Aorta (tissue), 5 donors: ENCODE results near the gene MCTP2. TPM values are rescaled to one million over a fixed set of nuclear protein-coding genes. Genes with fewer than 3 reads are reported as not detected.

Source experiments
- ATAC-seq: fragments of 200-7000 bp; cut with Tn5 transposase; one replicate; pipeline ENCODE4 v1.9.1; 2022; ENCODE audit warnings: moderate library complexity; ENCODE audit not compliant: low FRiP score
- DNase-seq, 2 donors: peaks; one replicate each; pipeline ENCODE4 v3.0.0-alpha.2; 2020
- H3K27ac ChIP-seq, 2 donors: one replicate each; pipeline ENCODE4 v1.5.1; 2013; ENCODE audit warnings: low read length in 2 of 2, mild to moderate bottlenecking in 2 of 2, moderate library complexity in 2 of 2, control low read depth in 1 of 2, inconsistent platforms in 1 of 2, low read depth in 1 of 2
- H3K27me3 ChIP-seq, 2 donors: one replicate each; pipeline ENCODE4 v1.6.1; 2013; ENCODE audit warnings: control low read depth in 1 of 2, low read length in 1 of 2, mild to moderate bottlenecking in 1 of 2, moderate library complexity in 1 of 2; ENCODE audit not compliant: insufficient read depth in 2 of 2, control insufficient read depth in 1 of 2
- H3K36me3 ChIP-seq, 2 donors: one replicate each; pipeline ENCODE4 v1.6.1; 2013; ENCODE audit warnings: control low read depth in 1 of 2, low read length in 1 of 2, mild to moderate bottlenecking in 1 of 2; ENCODE audit not compliant: insufficient read depth in 2 of 2, control insufficient read depth in 1 of 2
- H3K4me1 ChIP-seq, 2 donors: one replicate each; pipeline ENCODE4 v1.6.1; 2013; ENCODE audit warnings: low read length in 2 of 2, control low read depth in 1 of 2, mild to moderate bottlenecking in 1 of 2, moderate library complexity in 1 of 2; ENCODE audit not compliant: insufficient read depth in 2 of 2, control insufficient read depth in 1 of 2
- H3K4me3 ChIP-seq, 2 donors: one replicate each; pipeline ENCODE4 v1.5.1; 2013; ENCODE audit warnings: low read length in 2 of 2, control low read depth in 1 of 2, mild to moderate bottlenecking in 1 of 2
- H3K9me3 ChIP-seq: one replicate; pipeline ENCODE4 v1.6.1; 2013; ENCODE audit warnings: mild to moderate bottlenecking, low read length; ENCODE audit not compliant: control insufficient read depth
- WGBS, 2 donors: extraction: QIAGEN DNeasy Blood & Tissue Kit; methylation state at CpG; one replicate each; pipeline ENCODE4 v1.1.7; 2013; 5-methylcytosine and 5-hydroxymethylcytosine counted together
- intact Hi-C, 2 donors: fragments of 100-400 bp; cut with DNase I; formaldehyde crosslinking; loops; one replicate each; pipeline versions ENCODE4 v1.14.2 to v1.15.0; 2022
- long read RNA-seq, 2 donors: library from polyadenylated mRNA; unstranded; transcript quantifications; one replicate each; pipeline ENCODE4 v2.0.0, GENCODE V29; 2020 to 2021
- polyA plus RNA-seq, 2 donors: library from polyadenylated mRNA; stranded (reverse); fragments of 200-250 nt; gene quantifications; one replicate each; pipeline ENCODE4 v1.2.3, GENCODE V29; 2013
- total RNA-seq, 2 donors: library from RNA; stranded (reverse); fragmentation: NEBNext Ultra II Directional; extraction: Animal tissue kit (Norgen Biotek cat#: 25700); gene quantifications; one replicate each; pipeline ENCODE4 v1.2.1, GENCODE V29; 2021
- donor health status: healthy with polysubstance abuse.
- donor health status: Bipolar disorder and iron deficiency.
- donor health status: DM: no; HTN: no; CAD: no.
- donor health status: DM: no; HTN: no; CAD: no.
- donor health status: DM: yes; HTN: yes; CAD: no.

The MCTP2 gene, protein sequence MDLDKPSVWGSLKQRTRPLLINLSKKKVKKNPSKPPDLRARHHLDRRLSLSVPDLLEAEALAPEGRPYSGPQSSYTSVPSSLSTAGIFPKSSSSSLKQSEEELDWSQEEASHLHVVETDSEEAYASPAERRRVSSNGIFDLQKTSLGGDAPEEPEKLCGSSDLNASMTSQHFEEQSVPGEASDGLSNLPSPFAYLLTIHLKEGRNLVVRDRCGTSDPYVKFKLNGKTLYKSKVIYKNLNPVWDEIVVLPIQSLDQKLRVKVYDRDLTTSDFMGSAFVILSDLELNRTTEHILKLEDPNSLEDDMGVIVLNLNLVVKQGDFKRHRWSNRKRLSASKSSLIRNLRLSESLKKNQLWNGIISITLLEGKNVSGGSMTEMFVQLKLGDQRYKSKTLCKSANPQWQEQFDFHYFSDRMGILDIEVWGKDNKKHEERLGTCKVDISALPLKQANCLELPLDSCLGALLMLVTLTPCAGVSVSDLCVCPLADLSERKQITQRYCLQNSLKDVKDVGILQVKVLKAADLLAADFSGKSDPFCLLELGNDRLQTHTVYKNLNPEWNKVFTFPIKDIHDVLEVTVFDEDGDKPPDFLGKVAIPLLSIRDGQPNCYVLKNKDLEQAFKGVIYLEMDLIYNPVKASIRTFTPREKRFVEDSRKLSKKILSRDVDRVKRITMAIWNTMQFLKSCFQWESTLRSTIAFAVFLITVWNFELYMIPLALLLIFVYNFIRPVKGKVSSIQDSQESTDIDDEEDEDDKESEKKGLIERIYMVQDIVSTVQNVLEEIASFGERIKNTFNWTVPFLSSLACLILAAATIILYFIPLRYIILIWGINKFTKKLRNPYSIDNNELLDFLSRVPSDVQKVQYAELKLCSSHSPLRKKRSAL
- total RNA-seq: 1 to 10 TPM; 7.7 to 9.6 TPM
- polyA plus RNA-seq: under 1 TPM; 0.13 to 0.88 TPM
- long read RNA-seq, donor 1, partial matches to known transcripts: 0 of 2 reads
- long read RNA-seq, donor 1, other reads (novel, unspliced or antisense): 2 of 2 reads
- long read RNA-seq, donor 2: 0 reads

GRCh38 chr15:94230883-94231722 lies at the start of gene MCTP2:
MCTP2 (plus strand) TSS chr15:94231561; CDS start chr15:94298266, 66,705 bp downstream.
- peak; percentile 86 for ATAC-seq
- no peaks in the 10 kb centered on the region for H3K36me3 ChIP-seq
- no peaks in the 10 kb centered on the region for H3K27me3 ChIP-seq
- no peaks in the 10 kb centered on the region for H3K9me3 ChIP-seq
- no peak within 1 kb of the TSS for H3K27ac ChIP-seq
- no peaks in the 10 kb centered on the region for H3K4me1 ChIP-seq
- peak within 1 kb of the TSS; percentile 40 to 72 for H3K4me3 ChIP-seq
- intact Hi-C loops: no loop called here
- WGBS, 2 donors: 0 to 1% methylated on average over 65 to 66 of the region's 66 CpGs
- DNase-seq: peak; percentile 84 to 89

GRCh38 chr15:94182883-94183282 lies 48.5 kb upstream of the MCTP2 start:
- ATAC-seq (no peak), DNase-seq (no peak)
- Histone ChIP-seq H3K27me3 (no peaks in the 10 kb centered on the region), H3K4me3 (no peak overlapping the region), H3K27ac (no peak overlapping the region), H3K36me3 (no peaks in the 10 kb centered on the region), H3K9me3 (no peaks in the 10 kb centered on the region), H3K4me1 (no peaks in the 10 kb centered on the region)
- intact Hi-C loops: no loop called here
- 67 to 73% methylated on average over 4 of the region's 4 CpGs for WGBS, 2 donors

DNA sequence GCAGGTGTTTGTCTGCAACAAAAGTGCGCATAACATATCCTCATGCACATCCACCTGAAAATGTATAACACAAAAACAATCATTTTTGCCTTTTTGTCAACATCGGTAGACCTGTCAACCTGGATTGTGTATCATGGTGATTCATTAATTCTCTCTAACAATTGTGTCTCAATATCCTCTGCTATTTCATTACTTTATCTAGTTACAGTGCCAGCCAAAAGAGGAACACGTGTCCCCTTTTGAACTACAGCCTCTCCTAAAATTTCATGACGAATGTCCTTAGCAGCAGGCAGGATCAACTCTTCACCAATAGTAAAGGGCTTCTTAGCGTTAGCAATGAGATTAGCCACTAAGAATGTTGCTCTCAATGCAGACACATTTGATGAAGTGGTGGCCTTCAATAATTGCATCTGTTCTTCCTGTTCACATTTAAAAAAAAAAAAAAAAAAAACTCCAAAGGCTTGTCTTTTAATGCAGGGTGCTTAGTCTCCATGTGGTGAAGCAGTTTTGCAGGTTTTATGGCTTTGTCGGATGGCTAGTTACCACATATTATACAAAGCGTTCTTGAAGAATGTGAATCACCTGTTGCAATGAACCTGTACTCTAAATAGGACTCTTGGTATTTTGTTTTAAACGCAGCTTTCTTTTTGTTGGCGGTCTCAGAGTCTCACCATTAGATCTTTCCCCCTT lies 45.7 kb upstream of the MCTP2 start:
- no peaks in the 10 kb centered on the region for H3K9me3 ChIP-seq
- no peaks in the 10 kb centered on the region for H3K4me1 ChIP-seq
- ATAC-seq (no peak), DNase-seq (no peak)
- no peak overlapping the region for H3K4me3 ChIP-seq
- H3K27ac ChIP-seq: no peak overlapping the region
- 78 to 90% methylated on average over 9 of the region's 9 CpGs for WGBS, 2 donors
- no peaks in the 10 kb centered on the region for H3K36me3 ChIP-seq
- intact Hi-C loops: no loop called here
- no peaks in the 10 kb centered on the region for H3K27me3 ChIP-seq

DNA sequence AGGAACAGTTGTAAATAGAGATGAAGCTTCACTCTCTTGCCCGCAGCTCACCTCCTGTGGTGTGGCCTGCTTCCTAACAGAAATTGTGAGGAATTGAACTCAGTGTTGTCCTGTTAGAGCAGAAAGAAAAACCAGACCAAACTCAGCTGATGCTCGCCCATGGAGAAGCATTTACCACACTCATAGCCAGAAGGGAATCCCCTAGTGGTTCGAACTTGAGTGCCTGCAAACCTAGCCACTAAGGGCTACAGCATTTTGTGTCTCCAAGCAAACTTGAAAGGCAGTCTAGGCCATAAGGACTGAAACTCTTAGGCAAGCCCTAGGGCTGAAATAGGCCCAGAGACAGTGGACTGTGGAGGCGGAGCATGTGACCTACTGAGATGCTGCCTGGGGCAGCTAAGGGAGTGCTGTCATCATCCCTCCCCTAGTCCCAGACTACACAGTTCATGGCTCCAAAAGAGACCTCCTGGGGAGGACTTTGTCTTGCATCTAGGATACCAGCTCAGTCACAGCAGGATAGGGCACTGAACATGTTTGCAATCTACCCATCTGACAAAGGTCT lies 44.5 kb upstream of the MCTP2 start:
- H3K4me1 ChIP-seq: no peaks in the 10 kb centered on the region
- H3K27me3 ChIP-seq: no peaks in the 10 kb centered on the region
- no peaks in the 10 kb centered on the region for H3K9me3 ChIP-seq
- H3K36me3 ChIP-seq: no peaks in the 10 kb centered on the region
- no peak overlapping the region for H3K4me3 ChIP-seq
- no peak for ATAC-seq
- WGBS, 2 donors: 92% methylated on average over 4 of the region's 4 CpGs
- intact Hi-C loops: no loop called here
- H3K27ac ChIP-seq: no peak overlapping the region
- no peak for DNase-seq

GRCh38 chr15:94193906-94194305 lies 37.5 kb upstream of the MCTP2 start:
- Histone ChIP-seq H3K9me3 (no peaks in the 10 kb centered on the region), H3K36me3 (no peaks in the 10 kb centered on the region), H3K27ac (no peak overlapping the region), H3K27me3 (no peaks in the 10 kb centered on the region), H3K4me1 (no peaks in the 10 kb centered on the region), H3K4me3 (no peak overlapping the region)
- ATAC-seq (no peak), DNase-seq (no peak)
- WGBS, 2 donors: 77 to 81% methylated on average over 3 of the region's 3 CpGs
- intact Hi-C loops: no loop called here

DNA sequence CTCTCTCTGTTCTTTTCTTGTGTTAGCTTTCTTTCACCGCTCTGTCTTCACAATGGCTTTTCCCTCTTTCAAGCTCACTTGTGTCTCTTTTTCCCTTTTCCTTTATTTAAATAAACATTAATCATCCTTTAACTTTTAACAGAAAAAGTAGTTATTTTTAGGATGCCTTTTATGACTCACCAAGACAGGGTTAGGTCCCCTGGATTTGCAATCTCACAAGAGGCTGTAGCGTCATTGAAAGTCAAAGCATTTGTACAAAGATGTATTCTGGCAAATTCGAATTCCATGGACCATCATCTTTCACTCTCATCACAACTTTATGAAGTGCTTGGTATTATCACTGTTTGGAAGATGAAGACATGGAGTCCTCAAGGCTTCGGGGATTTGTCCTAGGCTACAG lies 34.8 kb upstream of the MCTP2 start:
- H3K4me1 ChIP-seq: no peaks in the 10 kb centered on the region
- no peaks in the 10 kb centered on the region for H3K9me3 ChIP-seq
- no peak overlapping the region for H3K4me3 ChIP-seq
- DNase-seq (no peak), ATAC-seq (no peak)
- H3K27me3 ChIP-seq: no peaks in the 10 kb centered on the region
- no peak overlapping the region for H3K27ac ChIP-seq
- 70 to 71% methylated on average over 4 of the region's 4 CpGs for WGBS, 2 donors
- intact Hi-C loops: no loop called here
- H3K36me3 ChIP-seq: no peaks in the 10 kb centered on the region

DNA sequence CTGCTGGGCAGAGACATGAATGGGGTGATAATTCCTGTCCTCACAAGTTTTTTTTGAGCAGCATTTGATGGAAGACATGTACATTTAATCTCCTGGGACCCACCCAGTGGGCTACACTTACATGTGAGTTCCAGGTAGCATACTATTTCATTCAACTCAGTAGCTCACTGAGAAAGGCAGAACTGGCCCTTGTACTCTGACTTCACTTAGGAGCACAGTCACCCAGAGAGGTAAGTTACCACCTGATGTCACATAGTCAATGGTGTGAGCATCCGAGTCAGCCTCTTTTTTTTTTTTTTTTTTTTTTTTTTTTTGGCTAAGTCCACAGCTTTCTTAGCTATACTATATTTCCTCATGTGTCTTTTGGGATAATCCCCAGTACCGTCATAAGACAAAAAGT lies 32.7 kb upstream of the MCTP2 start:
- 85 to 93% methylated on average over 2 of the region's 2 CpGs for WGBS, 2 donors
- intact Hi-C loops: no loop called here
- H3K9me3 ChIP-seq: no peaks in the 10 kb centered on the region
- no peaks in the 10 kb centered on the region for H3K27me3 ChIP-seq
- DNase-seq (no peak), ATAC-seq (no peak)
- no peaks in the 10 kb centered on the region for H3K4me1 ChIP-seq
- no peak overlapping the region for H3K4me3 ChIP-seq
- no peak overlapping the region for H3K27ac ChIP-seq
- no peaks in the 10 kb centered on the region for H3K36me3 ChIP-seq
